ENCODE measurements around the gene TACC2.

DNA sequence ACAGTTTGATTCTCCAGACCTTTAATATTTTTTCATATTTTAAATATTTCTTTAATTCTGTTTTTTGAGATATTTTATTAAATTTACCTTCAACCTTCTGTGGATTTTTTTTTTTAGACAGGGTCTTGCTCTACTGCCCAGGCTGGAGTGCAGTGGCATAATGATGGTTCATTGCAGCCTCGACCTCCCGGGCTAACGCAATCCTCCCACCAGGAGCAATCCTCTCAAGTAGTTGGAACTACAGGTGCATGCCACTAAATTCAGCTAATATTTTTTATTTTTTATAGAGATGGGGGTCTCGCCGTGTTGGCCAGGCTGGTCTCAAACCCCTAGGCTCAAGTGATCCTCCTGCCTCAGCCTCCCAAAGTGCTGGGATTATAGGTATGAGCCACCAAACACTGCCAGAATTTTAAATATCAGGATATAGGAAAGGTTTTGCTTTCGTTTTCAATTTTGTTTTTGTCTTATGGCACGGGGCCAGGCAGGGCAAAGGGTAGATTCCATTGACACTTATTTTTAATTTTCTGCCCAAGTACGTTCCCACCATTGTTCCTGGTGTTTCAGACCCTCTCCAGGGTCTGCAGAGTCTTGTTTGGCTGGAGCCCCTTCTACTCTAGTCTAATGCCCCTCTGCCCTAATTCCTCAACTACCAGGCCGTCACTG lies 1.2 kb downstream of the TACC2 start:
- no peak for TF ChIP-seq TAF1 (IDR thresholded peaks at IDR 0.05; ENCODE audit: borderline replicate concordance, insufficient read depth, low read length)
- no peak for TF ChIP-seq POLR2AphosphoS5 (IDR thresholded peaks at IDR 0.05; ENCODE audit: low read depth, low read length)
- TF ChIP-seq, protein P1, sequence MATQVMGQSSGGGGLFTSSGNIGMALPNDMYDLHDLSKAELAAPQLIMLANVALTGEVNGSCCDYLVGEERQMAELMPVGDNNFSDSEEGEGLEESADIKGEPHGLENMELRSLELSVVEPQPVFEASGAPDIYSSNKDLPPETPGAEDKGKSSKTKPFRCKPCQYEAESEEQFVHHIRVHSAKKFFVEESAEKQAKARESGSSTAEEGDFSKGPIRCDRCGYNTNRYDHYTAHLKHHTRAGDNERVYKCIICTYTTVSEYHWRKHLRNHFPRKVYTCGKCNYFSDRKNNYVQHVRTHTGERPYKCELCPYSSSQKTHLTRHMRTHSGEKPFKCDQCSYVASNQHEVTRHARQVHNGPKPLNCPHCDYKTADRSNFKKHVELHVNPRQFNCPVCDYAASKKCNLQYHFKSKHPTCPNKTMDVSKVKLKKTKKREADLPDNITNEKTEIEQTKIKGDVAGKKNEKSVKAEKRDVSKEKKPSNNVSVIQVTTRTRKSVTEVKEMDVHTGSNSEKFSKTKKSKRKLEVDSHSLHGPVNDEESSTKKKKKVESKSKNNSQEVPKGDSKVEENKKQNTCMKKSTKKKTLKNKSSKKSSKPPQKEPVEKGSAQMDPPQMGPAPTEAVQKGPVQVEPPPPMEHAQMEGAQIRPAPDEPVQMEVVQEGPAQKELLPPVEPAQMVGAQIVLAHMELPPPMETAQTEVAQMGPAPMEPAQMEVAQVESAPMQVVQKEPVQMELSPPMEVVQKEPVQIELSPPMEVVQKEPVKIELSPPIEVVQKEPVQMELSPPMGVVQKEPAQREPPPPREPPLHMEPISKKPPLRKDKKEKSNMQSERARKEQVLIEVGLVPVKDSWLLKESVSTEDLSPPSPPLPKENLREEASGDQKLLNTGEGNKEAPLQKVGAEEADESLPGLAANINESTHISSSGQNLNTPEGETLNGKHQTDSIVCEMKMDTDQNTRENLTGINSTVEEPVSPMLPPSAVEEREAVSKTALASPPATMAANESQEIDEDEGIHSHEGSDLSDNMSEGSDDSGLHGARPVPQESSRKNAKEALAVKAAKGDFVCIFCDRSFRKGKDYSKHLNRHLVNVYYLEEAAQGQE (IDR thresholded peaks at IDR 0.05; ENCODE audit: insufficient read depth in 1 of 2, low read depth in 2 of 2, low read length in 2 of 2), result no peak
- TF ChIP-seq FOXP2 (optimal IDR thresholded peaks at IDR 0.05; ENCODE audit: borderline replicate concordance, extremely low read depth, extremely low read length, insufficient read depth), result no peak

Measured in PFSK-1 (cell line).